ENCODE data around the gene PODNL1. TPM values are rescaled to one million over a fixed set of nuclear protein-coding genes. Genes with fewer than 3 reads are reported as not detected.

The PODNL1 gene
- total RNA-seq, 1 experiment from 2014 or later, result not detected

DNA sequence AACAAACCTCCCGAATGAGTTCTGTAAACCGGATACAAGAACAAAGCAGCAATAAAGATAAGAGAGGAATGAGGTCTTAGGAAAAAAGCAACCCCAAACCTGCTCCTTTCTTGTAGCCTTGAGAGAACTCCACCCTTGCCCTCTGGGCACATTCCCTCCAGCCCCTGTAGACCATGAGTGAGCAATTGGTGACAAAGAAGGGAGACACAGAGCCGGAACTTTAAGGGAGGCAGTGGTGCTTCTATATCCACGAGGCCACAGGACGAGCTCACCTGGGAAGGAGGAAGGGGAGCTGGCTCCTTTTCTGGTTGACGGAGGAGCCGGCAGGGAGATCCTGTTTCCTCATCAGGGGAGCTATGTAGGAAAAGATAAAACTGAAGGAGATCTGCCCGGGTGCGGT lies 45.3 kb downstream of the PODNL1 start:
- DNase-seq (ENCODE audit: low read depth), result no peak

DNA sequence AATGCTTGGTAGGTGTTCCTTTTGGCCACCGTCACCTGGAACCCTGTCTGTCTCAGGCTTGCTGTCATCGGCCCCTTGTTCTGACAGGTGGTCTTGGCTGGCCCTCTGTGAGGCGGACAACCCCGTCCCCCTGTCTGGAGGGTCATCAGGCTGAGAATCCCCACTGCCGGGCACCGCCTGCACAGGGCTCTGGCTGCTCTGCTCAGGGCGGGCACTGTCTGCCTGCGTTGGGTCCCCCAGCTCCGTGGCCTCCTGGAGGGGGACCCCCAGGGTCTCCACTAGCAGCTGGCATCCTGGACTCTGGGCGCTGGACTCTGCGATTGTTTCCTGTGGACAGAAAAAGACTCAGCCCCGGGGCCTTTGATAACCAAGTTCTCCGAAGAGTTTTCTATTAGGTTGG lies 48.1 kb downstream of the PODNL1 start:
- DNase-seq (ENCODE audit: low read depth), result no peak

DNA sequence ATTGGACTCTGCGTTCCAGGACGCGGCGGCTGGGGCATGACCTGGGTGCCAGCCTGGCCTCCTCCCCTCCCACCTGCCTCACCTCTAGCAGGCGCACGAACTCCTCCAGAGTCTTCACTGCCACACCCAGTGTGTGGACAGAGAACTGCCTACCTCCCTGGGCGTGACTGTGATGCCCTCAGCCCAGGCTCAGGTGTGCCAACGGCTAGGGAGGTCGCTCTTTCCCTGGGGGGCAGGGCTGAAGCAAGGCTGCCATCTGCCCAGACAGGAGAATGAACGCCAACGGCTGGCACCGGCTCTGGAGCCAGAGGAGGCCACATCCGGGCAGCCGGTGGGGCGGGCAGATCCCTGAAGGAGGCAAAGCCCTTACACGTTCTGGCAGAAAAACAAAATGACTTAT lies 49.9 kb downstream of the PODNL1 start:
- no peak for DNase-seq (ENCODE audit: low read depth)

DNA sequence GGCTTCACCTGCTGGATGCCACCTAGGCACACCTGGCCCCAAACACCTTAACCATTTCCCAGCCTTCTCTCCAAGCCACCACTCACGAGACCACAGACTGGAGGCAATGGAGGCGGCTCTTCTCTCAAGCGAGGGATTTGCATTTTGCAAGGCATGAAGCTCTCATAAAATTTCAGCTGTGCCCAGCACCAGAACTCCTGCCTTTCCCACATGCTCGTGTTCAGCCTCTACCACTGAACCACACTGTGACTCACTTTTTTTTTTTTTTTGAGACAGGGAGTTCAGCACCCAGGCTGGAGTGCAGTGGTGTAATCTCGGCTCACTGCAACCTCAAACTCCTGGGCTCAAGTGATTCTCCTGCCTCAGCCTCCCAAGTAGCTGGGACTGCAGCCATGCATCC lies 50.7 kb downstream of the PODNL1 start:
- peak; percentile 72 for DNase-seq (ENCODE audit: low read depth)

DNA sequence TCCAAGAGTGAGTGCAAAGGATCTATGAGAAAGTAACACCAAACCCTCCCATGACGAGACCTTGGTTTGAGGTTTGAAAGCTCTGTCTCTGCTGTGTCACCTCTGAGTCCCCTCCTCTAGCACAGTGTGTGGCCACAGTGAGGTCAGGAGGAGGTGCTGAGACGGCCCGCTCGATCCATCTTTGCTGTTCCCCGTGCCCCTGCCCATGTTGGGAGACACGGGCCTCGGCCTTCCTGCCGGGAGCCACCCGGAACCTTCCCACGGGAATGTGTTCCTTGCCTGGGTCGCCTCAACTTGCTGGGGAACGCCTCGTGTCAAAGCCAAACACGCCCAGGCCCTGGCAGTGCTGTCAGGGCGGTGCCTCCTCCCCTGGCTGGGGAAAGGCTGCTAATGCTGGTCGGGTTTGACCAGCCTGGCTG lies 51.2 kb downstream of the PODNL1 start:
- DNase-seq (ENCODE audit: low read depth), result no peak

DNA sequence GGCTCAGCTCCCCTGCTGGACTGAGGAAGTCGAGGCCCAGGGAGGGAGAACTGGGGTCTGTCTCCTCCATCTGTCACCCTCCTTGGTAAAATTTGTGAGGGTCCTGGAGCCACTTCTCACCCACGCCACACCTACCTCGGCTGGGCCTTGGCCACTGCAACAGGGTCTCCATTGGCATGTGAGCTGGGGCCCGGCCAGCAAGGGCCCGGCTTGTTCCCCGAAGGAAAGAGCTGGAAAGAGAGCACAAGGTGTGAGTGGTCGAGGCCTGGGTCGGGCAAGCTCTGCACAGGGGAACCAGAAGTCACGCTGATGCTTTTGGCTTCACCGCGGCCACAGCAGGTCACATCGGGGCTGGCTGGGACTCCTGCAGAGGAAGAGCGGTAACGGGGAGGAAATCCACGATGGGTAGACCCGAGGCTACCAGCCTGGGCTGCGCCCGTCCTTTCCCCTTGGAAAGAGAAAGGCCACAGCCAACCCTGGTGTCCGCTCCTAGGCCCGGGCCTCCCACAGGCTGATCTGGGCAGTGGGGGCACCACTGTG lies 52.3 kb downstream of the PODNL1 start:
- no peak for DNase-seq (ENCODE audit: low read depth)

DNA sequence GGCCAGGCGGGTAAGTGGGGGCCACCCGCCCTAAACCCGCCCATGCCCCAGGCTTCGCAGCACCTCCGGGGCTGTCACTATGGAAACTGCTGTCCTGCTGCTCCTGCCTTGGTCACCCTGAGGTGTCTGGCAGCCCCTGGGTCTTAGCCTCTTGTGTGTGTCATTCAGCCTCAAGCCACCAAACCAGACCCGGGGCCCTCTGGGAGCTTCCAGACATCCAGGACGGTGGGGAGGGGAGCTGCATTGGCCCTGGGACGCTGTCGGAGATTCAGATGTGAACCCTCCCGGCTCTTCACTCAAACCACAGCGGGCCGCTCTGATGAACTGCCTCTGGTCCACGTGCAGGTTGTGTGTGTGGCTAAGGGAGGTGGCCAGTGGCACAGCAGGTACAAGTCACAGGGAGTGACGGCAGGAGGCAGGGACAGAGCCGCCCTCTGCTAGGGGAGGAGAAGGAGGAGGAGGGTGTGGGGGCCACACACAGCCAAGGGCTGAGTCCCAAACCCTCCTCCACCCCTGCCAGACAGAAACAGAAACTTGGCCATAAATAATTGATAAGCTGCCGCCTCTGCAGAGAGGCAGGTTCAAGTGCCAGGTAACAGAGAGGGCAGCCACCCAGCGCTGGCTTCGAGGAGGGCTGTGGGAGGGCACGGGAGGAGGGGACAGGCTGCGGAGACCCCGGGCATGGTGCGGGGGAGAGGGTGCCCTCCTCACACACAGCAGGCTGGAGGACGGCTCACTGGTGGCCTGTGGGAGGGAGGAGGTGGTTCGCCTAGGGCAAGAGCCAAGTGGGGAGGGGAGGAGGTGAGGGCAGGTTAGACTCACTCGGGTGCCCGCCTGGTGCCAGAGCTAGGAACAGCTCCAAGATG lies 53.3 kb downstream of the PODNL1 start:
- no peak for DNase-seq (ENCODE audit: low read depth)

DNA sequence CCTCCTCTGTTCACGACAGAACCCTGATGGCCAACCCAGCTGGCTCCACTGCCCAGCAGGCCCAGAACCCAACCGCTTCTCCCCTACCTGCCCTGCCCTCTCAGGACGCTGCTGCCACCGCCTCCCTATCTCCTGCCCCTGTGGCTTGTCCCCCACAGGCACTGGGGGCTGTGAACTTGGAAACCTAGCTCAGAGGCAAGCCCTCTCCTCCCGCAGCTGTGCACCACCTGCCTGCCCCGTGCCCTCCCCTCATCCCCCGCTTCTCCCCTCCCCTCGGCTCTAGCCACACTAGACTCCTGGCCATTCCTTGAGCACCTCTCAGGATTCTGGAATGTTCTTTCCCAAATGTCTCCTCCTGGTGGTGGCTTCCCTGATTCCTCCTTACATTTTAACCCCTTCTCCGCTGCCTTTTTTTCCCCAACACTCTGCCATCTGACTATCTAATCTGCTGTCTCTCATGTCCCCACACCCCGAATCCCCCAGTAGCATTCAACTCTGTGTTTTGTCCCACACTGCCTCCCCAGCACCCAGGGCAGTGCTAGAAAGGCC lies 54.6 kb downstream of the PODNL1 start:
- DNase-seq (ENCODE audit: low read depth), result no peak

DNA sequence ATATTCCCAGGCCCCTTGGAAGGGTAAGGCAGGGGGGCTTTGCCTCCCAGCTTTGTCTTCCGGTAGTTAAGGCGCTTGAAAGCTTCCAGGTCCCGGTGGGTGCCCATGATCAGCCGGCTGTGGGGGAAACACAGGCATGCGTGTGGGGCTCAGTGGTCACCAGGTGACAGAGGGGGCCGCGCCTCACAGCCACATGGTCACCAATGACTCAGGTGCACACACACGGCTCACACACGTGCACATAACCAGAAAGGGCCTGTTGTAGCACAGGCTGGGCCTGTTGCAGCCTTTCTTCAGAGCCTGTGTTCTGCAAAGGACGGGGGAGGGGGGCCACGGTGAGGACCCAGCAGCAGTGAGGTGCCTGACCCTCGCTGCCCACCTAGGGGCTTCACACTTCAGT lies 55.4 kb downstream of the PODNL1 start:
- no peak for DNase-seq (ENCODE audit: low read depth)

DNA sequence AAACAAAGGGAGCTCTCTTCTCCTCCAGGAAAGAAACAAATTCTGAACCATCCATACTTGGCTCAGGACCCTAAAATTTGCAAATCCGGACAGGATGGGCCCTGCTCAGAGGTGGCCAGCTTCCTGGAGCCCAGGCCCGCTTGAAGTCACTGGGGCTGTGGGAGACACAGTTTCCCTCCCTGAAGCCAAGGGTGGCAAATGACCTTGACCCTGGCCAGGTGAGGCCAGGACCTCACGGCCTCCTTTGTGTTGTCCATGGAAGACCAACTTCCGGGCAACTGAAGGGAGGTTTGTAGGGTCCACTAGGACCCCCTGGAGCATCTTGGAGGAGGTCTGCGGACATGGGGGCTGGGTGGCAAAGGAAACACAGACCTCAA lies 55.8 kb downstream of the PODNL1 start:
- DNase-seq (ENCODE audit: low read depth), result no peak

DNA sequence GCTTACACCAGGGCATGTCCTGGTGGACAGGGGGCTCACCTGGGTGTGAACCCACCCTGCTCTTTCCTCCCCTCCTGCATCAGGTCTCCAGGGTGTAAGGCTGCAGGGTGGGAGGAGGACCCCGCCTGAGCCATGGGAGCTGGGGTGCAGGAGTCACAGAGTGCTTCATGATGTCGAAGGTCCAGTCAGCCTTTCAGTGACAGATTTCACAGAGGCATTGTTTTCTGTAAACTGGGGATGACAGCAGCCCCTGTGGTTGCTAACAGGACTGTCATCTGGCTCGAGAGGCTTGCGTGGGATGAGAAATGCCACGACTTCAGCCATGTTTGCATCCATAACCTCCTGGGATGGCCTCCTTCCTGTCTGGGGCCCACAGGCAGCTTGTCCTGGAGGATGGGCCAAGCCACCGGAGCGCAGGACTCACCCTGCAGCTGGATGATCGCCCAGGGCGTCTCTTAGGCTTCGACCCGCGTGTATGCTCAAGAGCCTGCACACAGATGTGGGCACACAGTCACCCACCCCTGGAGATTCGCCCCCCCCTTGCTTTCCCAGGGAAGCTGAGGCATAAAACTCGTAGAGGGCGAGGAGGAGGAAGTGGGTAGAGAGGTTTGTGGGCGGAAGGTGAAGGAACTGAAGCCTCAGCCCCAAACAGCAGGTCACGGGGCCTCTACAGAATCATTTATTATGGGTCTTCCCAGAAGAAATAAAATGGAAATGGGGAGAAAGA lies 56.4 kb downstream of the PODNL1 start:
- peak; percentile 47 for DNase-seq (ENCODE audit: low read depth)

DNA sequence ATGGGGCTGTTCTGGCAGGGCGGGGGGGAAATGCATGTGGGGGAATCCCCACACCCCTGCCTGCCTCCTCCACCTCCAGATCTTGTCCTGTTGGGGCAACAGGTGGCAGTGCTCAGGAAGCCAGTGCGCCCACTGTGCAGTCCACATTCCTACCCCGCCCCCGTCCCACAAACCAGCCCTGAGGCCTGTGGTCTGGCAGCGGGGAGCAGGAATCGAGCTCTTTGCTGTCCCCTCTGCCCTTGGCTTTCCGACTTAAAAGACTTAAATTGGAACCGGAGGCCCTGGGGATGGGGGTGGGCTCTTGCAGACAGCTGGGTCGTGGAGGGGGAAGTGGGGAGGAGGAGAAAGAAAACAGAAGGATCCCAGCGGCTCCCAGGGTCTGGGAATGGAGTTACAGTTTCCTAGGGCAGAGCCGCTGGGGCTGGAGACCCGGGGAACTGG lies 56.9 kb downstream of the PODNL1 start:
- DNase-seq (ENCODE audit: low read depth), result peak; percentile 73

Other genes with a start within 250 kb of the PODNL1 start
- 58.6 and 65.2 TPM in 2 replicates for gene MRI1, start 173.9 kb downstream of the PODNL1 start, total RNA-seq (2014; rRNA removed; shearing (Covaris generic))
- gene C19orf53, start 164.0 kb downstream of the PODNL1 start, total RNA-seq (2014; rRNA removed; shearing (Covaris generic)), result 214 and 231 TPM in 2 replicates
- 4.6 and 5.4 TPM in 2 replicates for gene ZSWIM4, start 143.0 kb downstream of the PODNL1 start, total RNA-seq (2014; rRNA removed; shearing (Covaris generic))
- 1.6 TPM in 1 of 2 replicates, not detected in the other for gene NANOS3, start 61.3 kb downstream of the PODNL1 start, total RNA-seq (2014; rRNA removed; shearing (Covaris generic))
- gene BRME1, start 32.3 kb downstream of the PODNL1 start, total RNA-seq (2014; rRNA removed; shearing (Covaris generic)), result 2.1 and 7.9 TPM in 2 replicates
- gene CC2D1A, start 32.2 kb downstream of the PODNL1 start, total RNA-seq (2014; rRNA removed; shearing (Covaris generic)), result 17.8 and 22.7 TPM in 2 replicates
- 29.4 and 40.5 TPM in 2 replicates for gene DCAF15, start 14.1 kb upstream of the PODNL1 start, total RNA-seq (2014; rRNA removed; shearing (Covaris generic))
- gene RFX1, start 67.9 kb upstream of the PODNL1 start, total RNA-seq (2014; rRNA removed; shearing (Covaris generic)), result 1.3 and 1.4 TPM in 2 replicates
- not detected in 2 replicates for gene RLN3, start 89.7 kb upstream of the PODNL1 start, total RNA-seq (2014; rRNA removed; shearing (Covaris generic))
- gene IL27RA, start 93.3 kb upstream of the PODNL1 start, total RNA-seq (2014; rRNA removed; shearing (Covaris generic)), result 10.7 and 11.1 TPM in 2 replicates
- 0.46 TPM in 1 of 2 replicates, not detected in the other for gene PALM3, start 123.7 kb upstream of the PODNL1 start, total RNA-seq (2014; rRNA removed; shearing (Covaris generic))
- gene MISP3, start 134.4 kb upstream of the PODNL1 start, total RNA-seq (2014; rRNA removed; shearing (Covaris generic)), result 0.29 and 1.3 TPM in 2 replicates
- not detected in 2 replicates for gene C19orf67, start 147.4 kb upstream of the PODNL1 start, total RNA-seq (2014; rRNA removed; shearing (Covaris generic))
- gene SAMD1, start 152.3 kb upstream of the PODNL1 start, total RNA-seq (2014; rRNA removed; shearing (Covaris generic)), result 95.5 and 121 TPM in 2 replicates
- 29.8 and 36.0 TPM in 2 replicates for gene PRKACA, start 179.3 kb upstream of the PODNL1 start, total RNA-seq (2014; rRNA removed; shearing (Covaris generic))
- 78.5 and 110 TPM in 2 replicates for gene ASF1B, start 198.2 kb upstream of the PODNL1 start, total RNA-seq (2014; rRNA removed; shearing (Covaris generic))